Osteocyte (in vitro differentiated cells): Measurements from ENCODE around the gene GSE1. TPM values are rescaled to one million over a fixed set of nuclear protein-coding genes. Genes with fewer than 3 reads are reported as not detected.

ENCODE experiments used
- DNase-seq: peaks from one replicate; pipeline ENCODE4 v3.0.0; 2021; ENCODE audit warnings: mixed read lengths; ENCODE audit not compliant: unreplicated experiment; ENCODE audit errors: extremely low spot score
- H3K27ac Mint-ChIP-seq: one replicate; pipeline ENCODE4 v1.8.0; 2021; ENCODE audit warnings: mild to moderate bottlenecking, mixed read lengths; ENCODE audit not compliant: unreplicated experiment
- H3K27me3 Mint-ChIP-seq: one replicate; pipeline ENCODE4 v1.8.0; 2021; ENCODE audit warnings: mixed read lengths; ENCODE audit not compliant: unreplicated experiment
- H3K36me3 Mint-ChIP-seq: one replicate; pipeline ENCODE4 v1.8.0; 2021; ENCODE audit warnings: mixed read lengths; ENCODE audit not compliant: unreplicated experiment
- H3K4me1 Mint-ChIP-seq: one replicate; pipeline ENCODE4 v1.8.0; 2021; ENCODE audit warnings: mixed read lengths; ENCODE audit not compliant: unreplicated experiment
- H3K4me3 Mint-ChIP-seq: one replicate; pipeline ENCODE4 v1.8.0; 2021; ENCODE audit warnings: mild to moderate bottlenecking, moderate library complexity, mixed read lengths; ENCODE audit not compliant: unreplicated experiment
- H3K9me3 Mint-ChIP-seq: one replicate; pipeline ENCODE4 v1.8.0; 2021; ENCODE audit warnings: mixed read lengths; ENCODE audit not compliant: unreplicated experiment
- CTCF ChIP-seq: fragments of 200-600 bp; sonication (generic); IDR thresholded peaks from 2 replicates; pipeline ENCODE4 v1.5.0; 2021; ENCODE audit warnings: antibody characterized with exemption, mild to moderate bottlenecking, moderate library complexity
- total RNA-seq: library from RNA; stranded (reverse); gene quantifications from 2 replicates; pipeline ENCODE4 v1.2.1, GENCODE V29; 2021

GSE1 gene
- total RNA-seq, 1 donor from 2014 or later: 64.1 TPM

GRCh38 chr16:85595812-85596502 lies 17.2 kb upstream of the GSE1 start:
- no peak for DNase-seq
- Mint-ChIP-seq H3K4me3 (no peak overlapping the region), H3K27me3 (no peaks in the 10 kb centered on the region), H3K27ac (no peak overlapping the region), H3K4me1 (peaks cover 48% of the 10 kb centered on the region), H3K9me3 (no peaks in the 10 kb centered on the region), H3K36me3 (peaks cover 6% of the 10 kb centered on the region)
- TF ChIP-seq CTCF: no peak

GRCh38 chr16:85598141-85598540 lies 15.0 kb upstream of the GSE1 start:
- no peak overlapping the region for H3K27ac Mint-ChIP-seq
- peaks cover 4% of the 10 kb centered on the region for H3K36me3 Mint-ChIP-seq
- no peak for DNase-seq
- no peaks in the 10 kb centered on the region for H3K9me3 Mint-ChIP-seq
- no peak overlapping the region for H3K4me3 Mint-ChIP-seq
- no peak for TF ChIP-seq CTCF
- no peaks in the 10 kb centered on the region for H3K27me3 Mint-ChIP-seq
- H3K4me1 Mint-ChIP-seq: peaks cover 55% of the 10 kb centered on the region

- Mint-ChIP-seq H3K27ac (no peak overlapping the region), H3K36me3 (peaks cover 4% of the 10 kb centered on the region), H3K4me3 (no peak overlapping the region), H3K27me3 (no peaks in the 10 kb centered on the region), H3K9me3 (no peaks in the 10 kb centered on the region), H3K4me1 (peaks cover 49% of the 10 kb centered on the region)
- TF ChIP-seq CTCF: no peak
- DNase-seq: no peak
These were observed 13.0 kb upstream of the GSE1 start for GRCh38 chr16:85600078-85600477.

- Mint-ChIP-seq H3K4me1 (peaks cover 51% of the 10 kb centered on the region), H3K4me3 (no peak overlapping the region), H3K27ac (peak overlapping the region; percentile 86), H3K27me3 (no peaks in the 10 kb centered on the region), H3K36me3 (peaks cover 4% of the 10 kb centered on the region), H3K9me3 (no peaks in the 10 kb centered on the region)
- no peak for TF ChIP-seq CTCF
- no peak for DNase-seq
These were observed 12.4 kb upstream of the GSE1 start for GRCh38 chr16:85600530-85601271.

- no peak for TF ChIP-seq CTCF
- Mint-ChIP-seq H3K36me3 (peaks cover under 1% of the 10 kb centered on the region), H3K4me3 (no peak overlapping the region), H3K4me1 (peaks cover 53% of the 10 kb centered on the region), H3K9me3 (no peaks in the 10 kb centered on the region), H3K27me3 (no peaks in the 10 kb centered on the region), H3K27ac (peak overlapping the region; percentile 86)
- DNase-seq: no peak
These were observed 11.9 kb upstream of the GSE1 start for GRCh38 chr16:85601272-85601639.
